H1 (cell line): ENCODE data around the gene HMOX2. TPM values are rescaled to one million over a fixed set of nuclear protein-coding genes. Genes with fewer than 3 reads are reported as not detected.

Experiments used
- CTCF ChIA-PET: fragments of 300-600 bp; sonication (Branson Sonifier 250); formaldehyde crosslinking; loops from one replicate; lab custom pipeline; 2021; ENCODE audit not compliant: partially characterized antibody; lab: Charles Lee
- POLR2A ChIA-PET: fragments of 300-600 bp; sonication (Branson Sonifier 250); formaldehyde crosslinking; loops from one replicate; lab custom pipeline; 2021; ENCODE audit warnings: inconsistent platforms; ENCODE audit not compliant: partially characterized antibody; lab: Charles Lee
- DNase-seq, 2 experiments: peaks; one replicate each; pipeline versions ENCODE4 v3.0.0 to v3.0.0-alpha.2; 2010 to 2022; ENCODE audit warnings: low spot score in 2 of 2, low read depth in 1 of 2, mixed read lengths in 1 of 2
- FAIRE-seq: peaks from 2 replicates; lab custom pipeline; 2011; peaks lifted over from hg19 to GRCh38; lab: Jason Lieb, UNC
- H2AFZ ChIP-seq: 2 replicates; pipeline ENCODE4 v1.8.1; 2012; ENCODE audit warnings: low read length, inconsistent platforms
- H2AK5ac ChIP-seq: 2 replicates; pipeline ENCODE4 v1.6.1; 2013; ENCODE audit warnings: low read depth, low read length
- H2BK120ac ChIP-seq: replicated peaks from 2 replicates; pipeline ENCODE3; 2013; ENCODE audit warnings: low read depth, low read length, inconsistent platforms
- H2BK12ac ChIP-seq: 2 replicates; pipeline ENCODE4 v1.6.1; 2013; ENCODE audit warnings: low read depth, low read length
- H2BK15ac ChIP-seq: 2 replicates; pipeline ENCODE4 v1.6.1; 2013; ENCODE audit warnings: low read length
- H2BK20ac ChIP-seq: 2 replicates; pipeline ENCODE4 v1.6.1; 2013; ENCODE audit warnings: low read length
- H2BK5ac ChIP-seq: 2 replicates; pipeline ENCODE4 v1.6.1; 2013; ENCODE audit warnings: low read depth, low read length
- H3K14ac ChIP-seq: 2 replicates; pipeline ENCODE4 v1.6.1; 2013; ENCODE audit warnings: inconsistent platforms; ENCODE audit not compliant: insufficient read length
- H3K18ac ChIP-seq: 2 replicates; pipeline ENCODE4 v1.6.1; 2013; ENCODE audit warnings: low read length; ENCODE audit errors: extremely low read depth
- H3K23ac ChIP-seq: 2 replicates; pipeline ENCODE4 v1.6.1; 2013; ENCODE audit warnings: inconsistent platforms; ENCODE audit not compliant: insufficient read length
- H3K23me2 ChIP-seq: 2 replicates; pipeline ENCODE4 v1.6.1; 2013; ENCODE audit warnings: low read depth, low read length
- H3K27ac ChIP-seq: 2 replicates; pipeline ENCODE4 v1.6.1; 2011; ENCODE audit warnings: low read depth, low read length, inconsistent platforms
- H3K27me3 ChIP-seq, 4 experiments: replicated peaks in 1 of 4; 1 replicate in 1 of 4; 2 replicates in 3 of 4; pipeline versions ENCODE4 v1.6.1 to v1.8.1; 2011 to 2013; ENCODE audit warnings: low read length in 3 of 4, mild to moderate bottlenecking in 3 of 4, inconsistent platforms in 2 of 4, mixed read lengths in 2 of 4, moderate library complexity in 1 of 4; ENCODE audit not compliant: control insufficient read depth in 3 of 4, insufficient read depth in 3 of 4; ENCODE audit errors: extremely low read depth in 1 of 4
- H3K36me3 ChIP-seq, 4 experiments: 2 replicates each; pipeline versions ENCODE4 v1.6.1 to v1.8.1; 2011 to 2013; ENCODE audit warnings: mild to moderate bottlenecking in 4 of 4, low read length in 3 of 4, moderate library complexity in 2 of 4, control low read depth in 1 of 4, inconsistent platforms in 1 of 4; ENCODE audit not compliant: insufficient read depth in 4 of 4, control insufficient read depth in 2 of 4
- H3K4ac ChIP-seq: replicated peaks from 2 replicates; pipeline ENCODE3; 2013; ENCODE audit warnings: low read length, low read depth, mixed read lengths, inconsistent platforms; ENCODE audit not compliant: insufficient read length
- H3K4me1 ChIP-seq, 4 experiments: replicated peaks in 1 of 4; 1 replicate in 1 of 4; 2 replicates in 3 of 4; pipeline versions ENCODE4 v1.6.1 to v1.8.1; 2011 to 2013; ENCODE audit warnings: low read length in 3 of 4, inconsistent platforms in 2 of 4, mixed read lengths in 1 of 4; ENCODE audit not compliant: insufficient read depth in 4 of 4, control insufficient read depth in 3 of 4
- H3K4me2 ChIP-seq, 2 experiments: 2 replicates each; pipeline versions ENCODE4 v1.6.1 to v1.8.1; 2011 to 2013; ENCODE audit warnings: low read depth in 2 of 2, low read length in 2 of 2, control low read depth in 1 of 2, inconsistent platforms in 1 of 2, mild to moderate bottlenecking in 1 of 2; ENCODE audit not compliant: insufficient read depth in 1 of 2
- H3K4me3 ChIP-seq, 4 experiments: fragments of 200-600, 300-600 bp in 1 of 4; sonication (generic), shearing (Covaris generic), sonication (Bioruptor Twin) in 1 of 4; 2 replicates each; pipeline versions ENCODE4 v1.5.1 to v1.8.1; 2011 to 2016; ENCODE audit warnings: low read length in 4 of 4, low read depth in 3 of 4, control low read depth in 2 of 4, inconsistent platforms in 2 of 4, mild to moderate bottlenecking in 2 of 4, mixed read lengths in 1 of 4, moderate library complexity in 1 of 4; ENCODE audit not compliant: insufficient read depth in 2 of 4; ENCODE audit errors: extremely low read depth in 1 of 4
- H3K56ac ChIP-seq: replicated peaks from 2 replicates; pipeline ENCODE3; 2013; ENCODE audit warnings: low read depth, mild to moderate bottlenecking, mixed read lengths, low read length, inconsistent platforms; ENCODE audit not compliant: insufficient read length
- H3K79me1 ChIP-seq: 2 replicates; pipeline ENCODE4 v1.6.1; 2013; ENCODE audit warnings: low read depth, low read length, control low read depth
- H3K79me2 ChIP-seq, 2 experiments: 2 replicates each; pipeline versions ENCODE4 v1.6.1 to v1.8.1; 2012 to 2013; ENCODE audit warnings: low read length in 2 of 2, mild to moderate bottlenecking in 2 of 2, inconsistent platforms in 1 of 2; ENCODE audit not compliant: insufficient read depth in 2 of 2, control insufficient read depth in 1 of 2
- H3K9ac ChIP-seq, 4 experiments: replicated peaks in 1 of 4; 1 replicate in 1 of 4; 2 replicates in 3 of 4; pipeline versions ENCODE4 v1.6.1 to v1.8.1; 2011 to 2013; ENCODE audit warnings: low read depth in 3 of 4, low read length in 3 of 4, control low read depth in 2 of 4, mild to moderate bottlenecking in 2 of 4, moderate library complexity in 2 of 4, inconsistent platforms in 1 of 4; ENCODE audit errors: extremely low read depth in 1 of 4
- H3K9me3 ChIP-seq, 2 experiments: 2 replicates each; pipeline versions ENCODE4 v1.6.1 to v1.8.1; 2012 to 2013; ENCODE audit warnings: mild to moderate bottlenecking in 2 of 2, moderate library complexity in 2 of 2, control low read depth in 1 of 2, inconsistent platforms in 1 of 2, low read depth in 1 of 2, low read length in 1 of 2, mixed read lengths in 1 of 2; ENCODE audit not compliant: insufficient read depth in 2 of 2
- H4K20me1 ChIP-seq, 2 experiments: replicated peaks in 1 of 2; 2 replicates each; pipeline versions ENCODE3 to v1.8.1; 2011 to 2013; ENCODE audit warnings: inconsistent platforms in 2 of 2, low read length in 2 of 2, mild to moderate bottlenecking in 1 of 2; ENCODE audit not compliant: insufficient read depth in 2 of 2, control insufficient read depth in 1 of 2
- H4K5ac ChIP-seq: 2 replicates; pipeline ENCODE4 v1.6.1; 2013; ENCODE audit warnings: low read length, low read depth, mixed read lengths, inconsistent platforms; ENCODE audit not compliant: insufficient read length
- H4K8ac ChIP-seq: 2 replicates; pipeline ENCODE4 v1.8.0; 2013; ENCODE audit warnings: mild to moderate bottlenecking, moderate library complexity, low read length, inconsistent platforms; ENCODE audit not compliant: insufficient read depth; ENCODE audit errors: extremely low read depth
- H4K91ac ChIP-seq: replicated peaks from 2 replicates; pipeline ENCODE3; 2013; ENCODE audit warnings: low read length, mixed read lengths, inconsistent platforms; ENCODE audit not compliant: insufficient read length
- BRCA1 ChIP-seq: IDR thresholded peaks from 2 replicates; pipeline ENCODE4 v1.6.1; 2012; ENCODE audit warnings: low read depth, low read length, improper control_type of control experiment
- CBX8 ChIP-seq: fragments of 300-800, 300-1000 bp; sonication (generic); IDR thresholded peaks from 2 replicates; pipeline ENCODE4 v1.7.1; 2016; ENCODE audit warnings: low read depth, low read length, borderline replicate concordance
- CHD1 ChIP-seq: IDR thresholded peaks from 2 replicates; pipeline ENCODE4 v1.6.1; 2012; ENCODE audit warnings: low read depth, low read length, improper control_type of control experiment
- CHD2 ChIP-seq: IDR thresholded peaks from 2 replicates; pipeline ENCODE4 v1.6.1; 2012; ENCODE audit warnings: low read length, improper control_type of control experiment
- EGR1 ChIP-seq: IDR thresholded peaks from 2 replicates; pipeline ENCODE4 v1.6.1; 2011; ENCODE audit warnings: low read depth, low read length, borderline replicate concordance
- GTF2F1 ChIP-seq: IDR thresholded peaks from 2 replicates; pipeline ENCODE4 v1.6.1; 2012; ENCODE audit warnings: low read depth, low read length, improper control_type of control experiment, borderline replicate concordance
- JUN ChIP-seq: IDR thresholded peaks from 2 replicates; pipeline ENCODE4 v1.6.1; 2011; ENCODE audit warnings: low read depth, mild to moderate bottlenecking, improper control_type of control experiment, low read length
- KDM1A ChIP-seq: fragments of 200-600, 300-600 bp; sonication (generic); IDR thresholded peaks from 2 replicates; pipeline ENCODE4 v1.7.1; 2016; ENCODE audit warnings: mild to moderate bottlenecking, low read length, borderline replicate concordance
- KDM5A ChIP-seq: fragments of 200-600 bp; IDR thresholded peaks from 2 replicates; pipeline ENCODE4 v1.7.1; 2012; ENCODE audit warnings: mild to moderate bottlenecking, low read length, inconsistent platforms, mixed read lengths
- POLR2AphosphoS5 ChIP-seq: IDR thresholded peaks from 2 replicates; pipeline ENCODE4 v1.6.1; 2011; ENCODE audit warnings: low read depth, low read length
- RAD21 ChIP-seq, 2 experiments: IDR thresholded peaks in 1 of 2; conservative IDR thresholded peaks in 1 of 2; 2 replicates each; pipeline ENCODE4 v1.6.1; 2011; ENCODE audit warnings: low read depth in 2 of 2, low read length in 2 of 2, improper control_type of control experiment in 1 of 2, inconsistent platforms in 1 of 2, mild to moderate bottlenecking in 1 of 2, moderate library complexity in 1 of 2
- TEAD4 ChIP-seq: IDR thresholded peaks from 2 replicates; pipeline ENCODE4 v1.6.1; 2012; ENCODE audit warnings: low read depth, low read length, inconsistent platforms, mixed read lengths
- WGBS, 2 experiments: shearing (Covaris generic) in 1 of 2; methylation state at CpG; one replicate each; pipeline versions ENCODE4 v1.1.6 to v1.1.7; 2013 to 2015; ENCODE audit warnings: low lambda C conversion rate in 2 of 2, mixed read lengths in 2 of 2, inconsistent platforms in 1 of 2, low coverage in 1 of 2, missing lambda C conversion rate in 1 of 2; ENCODE audit not compliant: insufficient replicate concordance in 2 of 2, insufficient coverage in 1 of 2, insufficient read length in 1 of 2; ENCODE audit errors: extremely low coverage in 1 of 2, missing lambda C conversion rate in 1 of 2; 5-methylcytosine and 5-hydroxymethylcytosine counted together
- polyA plus RNA-seq, 7 experiments: library from polyadenylated mRNA; depleted of rRNA in 3 of 7; stranded (reverse) in 5 of 7; unstranded in 2 of 7; fragments of >200 nt in 5 of 7; fragments of 200-250 nt in 2 of 7; gene quantifications; 1 replicate in 5 of 7; 2 replicates in 1 of 7; 4 replicates in 1 of 7; pipeline versions ENCODE4 v1.2.1 to v1.2.3, GENCODE V29; 2011 to 2013; ENCODE audit warnings: missing spikeins in 2 of 7, mixed read lengths in 2 of 7
- total RNA-seq: library from RNA; stranded (reverse); fragmentation: NEBNext Ultra II Directional; extraction: Animal tissue kit (Norgen Biotek cat#: 25700); gene quantifications from 2 replicates; pipeline ENCODE4 v1.2.1, GENCODE V29; 2021
- TF ChIP-seq, protein P1 (sequence below): IDR thresholded peaks from 2 replicates; pipeline ENCODE4 v1.6.1; 2011; ENCODE audit warnings: low read depth, mild to moderate bottlenecking, low read length; ENCODE audit not compliant: insufficient read depth

Gene HMOX2
- total and polyA plus RNA-seq, 2 of the 8 experiments (the other 6 are each of a cell fraction or from before 2014, with no cell fraction given) = 36.5 to 48.4 TPM

DNA sequence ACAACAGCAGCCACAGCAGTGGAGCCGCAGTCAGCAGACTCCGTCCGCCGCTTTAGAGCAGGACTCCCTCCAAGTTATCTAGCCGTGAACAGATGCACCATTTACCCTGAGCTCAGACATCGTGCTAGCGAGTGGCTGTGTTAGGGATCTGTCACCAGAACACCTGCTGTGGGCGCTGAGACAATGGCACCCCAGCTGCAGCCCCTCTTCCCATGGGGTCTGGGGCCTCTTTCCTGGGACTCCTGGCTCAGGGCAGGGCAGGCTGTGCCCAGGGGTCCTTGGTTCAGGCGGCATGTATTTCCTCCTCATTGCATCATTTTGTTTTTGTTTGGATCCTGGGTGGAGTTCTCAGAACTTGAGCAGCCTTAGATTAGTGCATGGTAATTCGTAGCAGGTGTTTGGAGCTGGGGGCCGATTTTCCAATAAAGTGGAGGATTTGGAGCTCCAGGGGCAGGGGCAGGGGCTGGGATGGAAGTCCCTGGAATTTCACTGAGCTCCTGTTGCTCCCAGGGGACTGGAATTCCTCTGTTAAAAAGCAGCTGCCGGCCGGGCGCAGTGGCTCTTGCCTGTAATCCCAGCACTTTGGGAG, 25.2 kb upstream of the HMOX2 start:
- POLR2A ChIA-PET = interaction anchor here (0.8 to 21.6 kb wide), 6 partner anchors 10 to 58 kb away, joined by 3 to 257 read pairs (median 4); partner anchors contain the start of genes DNAJA3, HMOX2 and NMRAL1
- H3K27ac ChIP-seq = no peak overlapping the region; the same call in 1 of the 2 replicates
- H2BK20ac ChIP-seq = no peak overlapping the region
- no peaks in the 10 kb centered on the region for H3K9me3 ChIP-seq
- H3K4me2 ChIP-seq = no peak overlapping the region
- H3K18ac ChIP-seq = no peak overlapping the region
- H3K14ac ChIP-seq = no peak overlapping the region
- H3K23ac ChIP-seq = no peak overlapping the region
- H2BK120ac ChIP-seq = no peak overlapping the region
- no peaks in the 10 kb centered on the region for H3K4me1 ChIP-seq
- H3K79me1 ChIP-seq = no peaks in the 10 kb centered on the region; the same call in 1 of the 2 replicates
- peaks cover 20 to 63% (median 33%) of the 10 kb centered on the region in 4 experiments for H3K36me3 ChIP-seq
- no peak overlapping the region for H4K8ac ChIP-seq
- no peak overlapping the region for H2AFZ ChIP-seq
- H3K9ac ChIP-seq = no peak overlapping the region
- 96% methylated on average over 14 of the region's 14 CpGs; no CpG with 5 or more reads in 1 of the 2 experiments for WGBS, 2 experiments
- no peaks in the 10 kb centered on the region for H3K23me2 ChIP-seq
- no peak overlapping the region for H3K56ac ChIP-seq
- FAIRE-seq = no peak
- H3K4ac ChIP-seq = no peak overlapping the region
- no peaks in the 10 kb centered on the region for H3K79me2 ChIP-seq
- H2BK12ac ChIP-seq = peak overlapping the region; percentile 55; the same call in 1 of the 2 replicates
- H4K5ac ChIP-seq = no peak overlapping the region
- H3K4me3 ChIP-seq = no peak overlapping the region
- no peak overlapping the region for H2AK5ac ChIP-seq
- CTCF ChIA-PET = interaction anchor here (0.6 to 0.9 kb wide), 3 partner anchors 8 to 92 kb away, joined by 3 read pairs; no protein-coding TSS in a partner anchor
- DNase-seq = no peak
- no peaks in the 10 kb centered on the region for H3K27me3 ChIP-seq
- H2BK5ac ChIP-seq = peak overlapping the region; percentile 66; the same call in 1 of the 2 replicates
- H2BK15ac ChIP-seq = no peak overlapping the region
- TF ChIP-seq CHD2 (no peak), CHD1 (no peak), EGR1 (no peak), TEAD4 (no peak), POLR2AphosphoS5 (no peak), RAD21 (IDR thresholded peaks at IDR 0.05 in 1 of 2, conservative IDR thresholded peaks at IDR 0.05 in 1 of 2; ENCODE audit: low read depth in 2 of 2, low read length in 2 of 2) (no peak), GTF2F1 (no peak), KDM1A (no peak), BRCA1 (no peak), JUN (no peak), KDM5A (no peak), CBX8 (no peak)
- TF ChIP-seq, protein P1, sequence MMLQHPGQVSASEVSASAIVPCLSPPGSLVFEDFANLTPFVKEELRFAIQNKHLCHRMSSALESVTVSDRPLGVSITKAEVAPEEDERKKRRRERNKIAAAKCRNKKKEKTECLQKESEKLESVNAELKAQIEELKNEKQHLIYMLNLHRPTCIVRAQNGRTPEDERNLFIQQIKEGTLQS = no peak
- H4K20me1 ChIP-seq = peaks cover 5 to 11% of the 10 kb centered on the region in 2 experiments
- H4K91ac ChIP-seq = no peak overlapping the region
